Esophagus muscularis mucosa (tissue), 4 donors: ENCODE data around the gene RHOBTB1. TPM values are rescaled to one million over a fixed set of nuclear protein-coding genes. Genes with fewer than 3 reads are reported as not detected.
A peak's percentile ranks its signal among the peaks of the same experiment; 100 is the strongest.

Experiments
- DNase-seq: peaks from one replicate; pipeline ENCODE4 v3.0.0-alpha.2; 2017; ENCODE audit errors: extremely low spot score
- H3K27ac ChIP-seq, 4 donors: fragments of 200-600 bp; sonication (generic); replicated peaks in 1 of 4; 1 replicate in 3 of 4; 2 replicates in 1 of 4; pipeline ENCODE4 v1.5.1; 2016 to 2019; ENCODE audit warnings: mild to moderate bottlenecking in 1 of 4
- H3K27me3 ChIP-seq, 4 donors: fragments of 200-600 bp; sonication (generic); one replicate each; pipeline versions ENCODE4 v1.5.1 to v1.6.0; 2016 to 2019
- H3K36me3 ChIP-seq, 4 donors: fragments of 200-600 bp; sonication (generic); one replicate each; pipeline ENCODE4 v1.5.1; 2016 to 2019
- H3K4me1 ChIP-seq, 4 donors: fragments of 200-600 bp; sonication (generic); one replicate each; pipeline ENCODE4 v1.5.1; 2016 to 2019
- H3K4me3 ChIP-seq, 4 donors: fragments of 200-600 bp; sonication (generic); 1 replicate in 2 of 4; 2 replicates in 2 of 4; pipeline ENCODE4 v1.5.1; 2016 to 2019; ENCODE audit warnings: mild to moderate bottlenecking in 4 of 4, moderate library complexity in 1 of 4
- H3K9me3 ChIP-seq, 4 donors: fragments of 200-600 bp; sonication (generic); 1 replicate in 3 of 4; 2 replicates in 1 of 4; pipeline ENCODE4 v1.5.1; 2016 to 2019
- CTCF ChIP-seq, 3 experiments: fragments of 200-600 bp in 2 of 3; fragments of 450-650 bp in 1 of 3; sonication (generic) in 2 of 3; IDR thresholded peaks; one replicate each; pipeline ENCODE4 v1.5.1; 2017 to 2019; ENCODE audit warnings: antibody characterized with exemption in 3 of 3, mild to moderate bottlenecking in 2 of 3, moderate library complexity in 1 of 3
- EP300 ChIP-seq: sonication (generic); formaldehyde crosslinking; IDR thresholded peaks from one replicate; pipeline ENCODE4 v1.6.1; 2017; ENCODE audit warnings: antibody characterized with exemption
- POLR2A ChIP-seq: fragments of 450-650 bp; IDR thresholded peaks from one replicate; pipeline ENCODE4 v1.6.1; 2017; ENCODE audit warnings: antibody characterized with exemption, moderate library complexity, mild to moderate bottlenecking, low read depth
- POLR2AphosphoS5 ChIP-seq, 2 donors: sonication (generic); formaldehyde crosslinking; IDR thresholded peaks; one replicate each; pipeline ENCODE4 v1.6.1; 2017; ENCODE audit warnings: antibody characterized with exemption in 2 of 2
- whole genome bisulfite sequencing: methylation state at CpG from one replicate; pipeline ENCODE4 v1.1.5; 2018; 5-methylcytosine and 5-hydroxymethylcytosine counted together
- intact Hi-C: fragments of 100-400 bp; cut with DNase I; formaldehyde crosslinking; loops from one replicate; pipeline ENCODE4 v1.15.1; 2023
- total RNA-seq, 4 donors: library from RNA; depleted of rRNA; stranded (reverse); fragments of >200 nt; gene quantifications; one replicate each; pipeline versions ENCODE4 v1.1.0 to v1.2.1, GENCODE V29; 2016

The RHOBTB1 gene
- total RNA-seq, result 10 to 100 TPM; 16.7 to 39.2 (median 20.1) TPM

- no peaks in the 10 kb centered on the region for H3K9me3 ChIP-seq
- peaks cover 15 to 40% (median 36%) of the 10 kb centered on the region in 4 donors for H3K4me1 ChIP-seq
- peak; percentile 93 for DNase-seq
- peak within 1 kb of the TSS; percentile 96 to 98 (median 96) for H3K27ac ChIP-seq
- WGBS, result 2% methylated on average over 10 of the region's 77 CpGs
- peak within 1 kb of the TSS; percentile 78 to 94 (median 86) for H3K4me3 ChIP-seq
- TF ChIP-seq CTCF (IDR thresholded peaks at IDR 0.05) (no peak), POLR2A (peak; percentile 84), POLR2AphosphoS5 (IDR thresholded peaks at IDR 0.05) (peak; percentile 87 to 94)
- intact Hi-C loops, result loop anchor here (5.0 kb wide), 1 partner anchor 37 kb away; no protein-coding TSS in a partner anchor
- H3K27me3 ChIP-seq, result no peaks in the 10 kb centered on the region
- H3K36me3 ChIP-seq, result no peaks in the 10 kb centered on the region
Observed at GRCh38 chr10:60944058-60944909, at the start of gene RHOBTB1. RHOBTB1 (minus strand) TSS chr10:60944185; CDS start chr10:60911542, 32,643 bp downstream.

- Histone ChIP-seq H3K27me3 (no peaks in the 10 kb centered on the region), H3K27ac (no peak overlapping the region), H3K4me1 (no peaks in the 10 kb centered on the region), H3K4me3 (no peak overlapping the region), H3K9me3 (no peaks in the 10 kb centered on the region), H3K36me3 (no peaks in the 10 kb centered on the region)
- TF ChIP-seq POLR2AphosphoS5 (IDR thresholded peaks at IDR 0.05) (no peak), EP300 (no peak), POLR2A (no peak), CTCF (IDR thresholded peaks at IDR 0.05) (no peak)
- intact Hi-C loops, result no loop called here
- no peak for DNase-seq
- 96% methylated on average over 1 of the region's 1 CpG for WGBS
Observed at GRCh38 chr10:60992636-60993035, 48.7 kb upstream of the RHOBTB1 start.

GRCh38 chr10:60990663-60991062 lies 46.7 kb upstream of the RHOBTB1 start:
- intact Hi-C loops, result no loop called here

GRCh38 chr10:60989400-60989876 lies 45.5 kb upstream of the RHOBTB1 start:
- Histone ChIP-seq H3K4me3 (no peak overlapping the region), H3K9me3 (no peaks in the 10 kb centered on the region), H3K4me1 (no peaks in the 10 kb centered on the region), H3K36me3 (no peaks in the 10 kb centered on the region), H3K27ac (no peak overlapping the region), H3K27me3 (no peaks in the 10 kb centered on the region)
- 84% methylated on average over 4 of the region's 4 CpGs for WGBS
- no peak for TF ChIP-seq POLR2A
- no peak for TF ChIP-seq CTCF (IDR thresholded peaks at IDR 0.05)
- TF ChIP-seq EP300, result no peak
- no peak for TF ChIP-seq POLR2AphosphoS5 (IDR thresholded peaks at IDR 0.05)
- intact Hi-C loops, result no loop called here
- no peak for DNase-seq

More at GRCh38 chr10:60990663-60991062, 46.7 kb upstream of the RHOBTB1 start:
- Histone ChIP-seq H3K27me3 (no peaks in the 10 kb centered on the region), H3K4me1 (no peaks in the 10 kb centered on the region), H3K27ac (no peak overlapping the region), H3K36me3 (no peaks in the 10 kb centered on the region), H3K9me3 (no peaks in the 10 kb centered on the region), H3K4me3 (no peak overlapping the region)
- WGBS, result 100% methylated on average over 1 of the region's 1 CpG
- TF ChIP-seq CTCF (IDR thresholded peaks at IDR 0.05) (no peak), EP300 (no peak), POLR2A (no peak), POLR2AphosphoS5 (IDR thresholded peaks at IDR 0.05) (no peak)
- no peak for DNase-seq
